ENCODE data around the gene PNPLA6. TPM values are rescaled to one million over a fixed set of nuclear protein-coding genes. Genes with fewer than 3 reads are reported as not detected.

PNPLA6 gene
- total and polyA plus RNA-seq, 2 of the 13 experiments (the other 11 are each of a cell fraction or from before 2014, with no cell fraction given) = 24.9 to 28.2 TPM

GRCh38 chr19:7606289-7606688 lies 70.8 kb downstream of the PNPLA6 start (continued):
- TF ChIP-seq, protein P1, sequence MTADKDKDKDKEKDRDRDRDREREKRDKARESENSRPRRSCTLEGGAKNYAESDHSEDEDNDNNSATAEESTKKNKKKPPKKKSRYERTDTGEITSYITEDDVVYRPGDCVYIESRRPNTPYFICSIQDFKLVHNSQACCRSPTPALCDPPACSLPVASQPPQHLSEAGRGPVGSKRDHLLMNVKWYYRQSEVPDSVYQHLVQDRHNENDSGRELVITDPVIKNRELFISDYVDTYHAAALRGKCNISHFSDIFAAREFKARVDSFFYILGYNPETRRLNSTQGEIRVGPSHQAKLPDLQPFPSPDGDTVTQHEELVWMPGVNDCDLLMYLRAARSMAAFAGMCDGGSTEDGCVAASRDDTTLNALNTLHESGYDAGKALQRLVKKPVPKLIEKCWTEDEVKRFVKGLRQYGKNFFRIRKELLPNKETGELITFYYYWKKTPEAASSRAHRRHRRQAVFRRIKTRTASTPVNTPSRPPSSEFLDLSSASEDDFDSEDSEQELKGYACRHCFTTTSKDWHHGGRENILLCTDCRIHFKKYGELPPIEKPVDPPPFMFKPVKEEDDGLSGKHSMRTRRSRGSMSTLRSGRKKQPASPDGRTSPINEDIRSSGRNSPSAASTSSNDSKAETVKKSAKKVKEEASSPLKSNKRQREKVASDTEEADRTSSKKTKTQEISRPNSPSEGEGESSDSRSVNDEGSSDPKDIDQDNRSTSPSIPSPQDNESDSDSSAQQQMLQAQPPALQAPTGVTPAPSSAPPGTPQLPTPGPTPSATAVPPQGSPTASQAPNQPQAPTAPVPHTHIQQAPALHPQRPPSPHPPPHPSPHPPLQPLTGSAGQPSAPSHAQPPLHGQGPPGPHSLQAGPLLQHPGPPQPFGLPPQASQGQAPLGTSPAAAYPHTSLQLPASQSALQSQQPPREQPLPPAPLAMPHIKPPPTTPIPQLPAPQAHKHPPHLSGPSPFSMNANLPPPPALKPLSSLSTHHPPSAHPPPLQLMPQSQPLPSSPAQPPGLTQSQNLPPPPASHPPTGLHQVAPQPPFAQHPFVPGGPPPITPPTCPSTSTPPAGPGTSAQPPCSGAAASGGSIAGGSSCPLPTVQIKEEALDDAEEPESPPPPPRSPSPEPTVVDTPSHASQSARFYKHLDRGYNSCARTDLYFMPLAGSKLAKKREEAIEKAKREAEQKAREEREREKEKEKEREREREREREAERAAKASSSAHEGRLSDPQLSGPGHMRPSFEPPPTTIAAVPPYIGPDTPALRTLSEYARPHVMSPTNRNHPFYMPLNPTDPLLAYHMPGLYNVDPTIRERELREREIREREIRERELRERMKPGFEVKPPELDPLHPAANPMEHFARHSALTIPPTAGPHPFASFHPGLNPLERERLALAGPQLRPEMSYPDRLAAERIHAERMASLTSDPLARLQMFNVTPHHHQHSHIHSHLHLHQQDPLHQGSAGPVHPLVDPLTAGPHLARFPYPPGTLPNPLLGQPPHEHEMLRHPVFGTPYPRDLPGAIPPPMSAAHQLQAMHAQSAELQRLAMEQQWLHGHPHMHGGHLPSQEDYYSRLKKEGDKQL (CRISPR knock-in tag; IDR thresholded peaks at IDR 0.05; ENCODE audit: low read depth) = no peak
- peak; percentile 69 for TF ChIP-seq AGO2 (optimal IDR thresholded peaks at IDR 0.05; ENCODE audit: low read depth, low read length)
- no peak for TF ChIP-seq YEATS4 (CRISPR knock-in tag; IDR thresholded peaks at IDR 0.05; ENCODE audit: borderline replicate concordance)
- no peak for TF ChIP-seq ATF1 (CRISPR knock-in tag; IDR thresholded peaks at IDR 0.05)
- no peak for TF ChIP-seq ZFP90 (CRISPR knock-in tag; IDR thresholded peaks at IDR 0.05; ENCODE audit: borderline replicate concordance)
- no peak for TF ChIP-seq ZNF18 (CRISPR knock-in tag; IDR thresholded peaks at IDR 0.05; ENCODE audit: insufficient replicate concordance)

All from HepG2 (cell line).